SK-N-SH (cell line): ENCODE results near the gene PRDM15. TPM values are rescaled to one million over a fixed set of nuclear protein-coding genes. Genes with fewer than 3 reads are reported as not detected.

Experiments used
- CTCF ChIA-PET: fragments of 300-600, 350-600 bp; formaldehyde crosslinking; extraction: SDS; loops from one replicate; lab custom pipeline; 2021; lab: Yijun Ruan, JAX
- POLR2A ChIA-PET: fragments of 350-600 bp; sonication (Branson Sonifier 250); formaldehyde crosslinking; extraction: SDS; loops from one replicate; lab custom pipeline; 2020; ENCODE audit warnings: antibody characterized with exemption, inconsistent platforms; lab: Yijun Ruan, JAX
- DNase-seq: peaks from one replicate; pipeline ENCODE4 v3.0.0; 2012
- H2AFZ ChIP-seq: fragments of 200-600 bp; sonication (generic); 2 replicates; pipeline ENCODE4 v1.8.1; 2016; ENCODE audit warnings: antibody characterized with exemption, mild to moderate bottlenecking, low read depth
- H3F3A ChIP-seq: fragments of 200-600 bp; sonication (generic); replicated peaks from 2 replicates; pipeline ENCODE3; 2016; ENCODE audit warnings: antibody characterized with exemption, mild to moderate bottlenecking; ENCODE audit not compliant: insufficient read depth
- H3K27ac ChIP-seq, 2 experiments: fragments of 200-500 bp in 1 of 2; fragments of 200-600 bp in 1 of 2; sonication (Bioruptor generic) in 1 of 2; sonication (generic), shearing (Covaris generic) in 1 of 2; 2 replicates each; pipeline versions ENCODE4 v1.5.1 to v1.6.1; 2014 to 2016; ENCODE audit warnings: low read depth in 2 of 2, inconsistent platforms in 1 of 2, low read length in 1 of 2, mild to moderate bottlenecking in 1 of 2, mixed read lengths in 1 of 2
- H3K27me3 ChIP-seq: fragments of 200-600 bp; sonication (generic), shearing (Covaris generic); 2 replicates; pipeline ENCODE4 v1.6.1; 2016; ENCODE audit warnings: mixed run types; ENCODE audit not compliant: insufficient read depth
- H3K36me3 ChIP-seq, 2 experiments: fragments of 200-500 bp in 1 of 2; fragments of 200-600 bp in 1 of 2; sonication (Bioruptor generic) in 1 of 2; sonication (generic) in 1 of 2; replicated peaks in 1 of 2; 2 replicates each; pipeline versions ENCODE3 to v1.5.1; 2014 to 2016; ENCODE audit warnings: low read length in 1 of 2, mild to moderate bottlenecking in 1 of 2; ENCODE audit not compliant: insufficient read depth in 2 of 2, control insufficient read depth in 1 of 2
- H3K4me1 ChIP-seq, 2 experiments: fragments of 200-500 bp in 1 of 2; fragments of 200-600 bp in 1 of 2; sonication (Bioruptor generic) in 1 of 2; sonication (generic), shearing (Covaris generic) in 1 of 2; 2 replicates each; pipeline versions ENCODE4 v1.5.1 to v1.6.1; 2014 to 2016; ENCODE audit warnings: low read depth in 1 of 2, low read length in 1 of 2, mixed run types in 1 of 2; ENCODE audit not compliant: insufficient read depth in 2 of 2, control insufficient read depth in 1 of 2
- H3K4me2 ChIP-seq: fragments of 200-600 bp; sonication (generic), shearing (Covaris generic); 2 replicates; pipeline ENCODE4 v1.6.1; 2017; ENCODE audit warnings: mixed run types
- H3K4me3 ChIP-seq, 2 experiments: fragments of 200-500 bp in 1 of 2; fragments of 200-600 bp in 1 of 2; sonication (Bioruptor generic) in 1 of 2; sonication (generic), shearing (Covaris generic) in 1 of 2; 2 replicates each; pipeline versions ENCODE4 v1.5.1 to v1.8.1; 2014 to 2016; ENCODE audit warnings: low read depth in 2 of 2, inconsistent platforms in 1 of 2, low read length in 1 of 2, mild to moderate bottlenecking in 1 of 2, mixed read lengths in 1 of 2, moderate library complexity in 1 of 2
- H3K79me2 ChIP-seq: fragments of 200-600 bp; sonication (generic); 2 replicates; pipeline ENCODE4 v1.8.1; 2017; ENCODE audit warnings: mild to moderate bottlenecking; ENCODE audit not compliant: insufficient read depth
- H3K9ac ChIP-seq: fragments of 200-600 bp; sonication (generic); 2 replicates; pipeline ENCODE4 v1.6.1; 2017; ENCODE audit warnings: mixed run types
- H3K9me2 ChIP-seq: fragments of 200-600 bp; sonication (generic); 2 replicates; pipeline ENCODE4 v1.6.1; 2017; ENCODE audit warnings: mixed run types
- H3K9me3 ChIP-seq: fragments of 200-600 bp; sonication (generic); 2 replicates; pipeline ENCODE4 v1.6.1; 2017; ENCODE audit warnings: mixed run types, mild to moderate bottlenecking, moderate library complexity
- H4K20me1 ChIP-seq: fragments of 200-600 bp; sonication (generic); 2 replicates; pipeline ENCODE4 v1.6.1; 2017; ENCODE audit warnings: mild to moderate bottlenecking, mixed run types; ENCODE audit not compliant: insufficient read depth
- ELF1 ChIP-seq: IDR thresholded peaks from 2 replicates; pipeline ENCODE4 v1.4.0; 2012
- EP300 ChIP-seq, 2 experiments: IDR thresholded peaks; 2 replicates each; pipeline versions ENCODE4 v1.4.0 to v1.6.1; 2012; ENCODE audit warnings: borderline replicate concordance in 1 of 2, low read depth in 1 of 2, low read length in 1 of 2
- FOSL2 ChIP-seq: IDR thresholded peaks from 2 replicates; pipeline ENCODE4 v1.4.0; 2012; ENCODE audit warnings: low read depth, mild to moderate bottlenecking, moderate library complexity, borderline replicate concordance
- FOXJ3 ChIP-seq: sonication (generic); formaldehyde crosslinking; IDR thresholded peaks from 2 replicates; pipeline ENCODE4 v1.5.1; 2020; ENCODE audit warnings: mild to moderate bottlenecking, missing genetic modification reagents
- FOXM1 ChIP-seq: IDR thresholded peaks from 2 replicates; pipeline ENCODE4 v1.4.0; 2012; ENCODE audit warnings: low read depth, mild to moderate bottlenecking
- GABPA ChIP-seq: IDR thresholded peaks from 2 replicates; pipeline ENCODE4 v1.4.0; 2012; ENCODE audit warnings: low read depth, mild to moderate bottlenecking
- GATA2 ChIP-seq: sonication (generic); formaldehyde crosslinking; IDR thresholded peaks from 2 replicates; pipeline ENCODE4 v1.5.0; 2020; ENCODE audit warnings: mild to moderate bottlenecking, missing genetic modification reagents
- NFIC ChIP-seq: IDR thresholded peaks from 2 replicates; pipeline ENCODE4 v1.4.0; 2012; ENCODE audit warnings: borderline replicate concordance
- NRF1 ChIP-seq: IDR thresholded peaks from 2 replicates; pipeline ENCODE4 v1.6.1; 2012; ENCODE audit warnings: low read depth, mild to moderate bottlenecking, low read length
- PBX3 ChIP-seq: IDR thresholded peaks from 2 replicates; pipeline ENCODE4; 2012
- POLR2AphosphoS5 ChIP-seq: IDR thresholded peaks from 2 replicates; pipeline ENCODE4 v1.6.1; 2012; ENCODE audit warnings: low read depth, low read length
- RAD21 ChIP-seq: IDR thresholded peaks from 2 replicates; pipeline ENCODE4 v1.6.1; 2012; ENCODE audit warnings: mild to moderate bottlenecking, low read length
- RCOR1 ChIP-seq: fragments of 150-350 bp; IDR thresholded peaks from 2 replicates; pipeline ENCODE4 v1.6.1; 2017; ENCODE audit warnings: antibody characterized with exemption, low read length
- REST ChIP-seq: IDR thresholded peaks from 2 replicates; pipeline ENCODE4 v1.6.1; 2012; ENCODE audit warnings: mild to moderate bottlenecking, low read depth, low read length, moderate library complexity
- RFX5 ChIP-seq: IDR thresholded peaks from 2 replicates; pipeline ENCODE4 v1.6.1; 2012; ENCODE audit warnings: mild to moderate bottlenecking, improper control_type of control experiment, low read length
- TEAD4 ChIP-seq: IDR thresholded peaks from 2 replicates; pipeline ENCODE4 v1.4.0; 2012; ENCODE audit warnings: mild to moderate bottlenecking, borderline replicate concordance; ENCODE audit not compliant: insufficient read depth
- USF1 ChIP-seq: IDR thresholded peaks from 2 replicates; pipeline ENCODE4 v1.4.0; 2012; ENCODE audit warnings: low read depth, borderline replicate concordance
- YY1 ChIP-seq: IDR thresholded peaks from 2 replicates; pipeline ENCODE4 v1.4.0; 2012; ENCODE audit warnings: low read depth, mild to moderate bottlenecking
- ZBTB33 ChIP-seq: IDR thresholded peaks from 2 replicates; pipeline ENCODE4 v1.4.0; 2012; ENCODE audit warnings: low read depth, borderline replicate concordance
- WGBS: methylation state at CpG from one replicate; pipeline ENCODE4 v1.1.6; 2017; ENCODE audit warnings: low lambda C conversion rate; 5-methylcytosine and 5-hydroxymethylcytosine counted together
- polyA plus RNA-seq, 3 experiments: library from polyadenylated mRNA; depleted of rRNA; stranded (reverse); fragments of >200 nt; gene quantifications; 2 replicates each; pipeline ENCODE4 v1.2.3, GENCODE V29; 2012

The PRDM15 gene
- polyA plus RNA-seq, 1 of the 3 experiments (the other 2 are of a cell fraction): 7.0 TPM

GRCh38 chr21:41867313-41867712 lies 11.8 kb downstream of the PRDM15 start (continued):
- no peak for TF ChIP-seq REST
- TF ChIP-seq FOXM1: no peak
- TF ChIP-seq RCOR1: no peak
- TF ChIP-seq FOSL2: no peak
- no peak for TF ChIP-seq POLR2AphosphoS5
- TF ChIP-seq ELF1: no peak
- no peak for TF ChIP-seq NRF1
- TF ChIP-seq FOXJ3 (CRISPR knock-in tag): no peak
- TF ChIP-seq YY1: no peak

GRCh38 chr21:41866274-41866809 lies 12.8 kb downstream of the PRDM15 start:
- Histone ChIP-seq H3K9me2 (no peaks in the 10 kb centered on the region), H3K27ac (no peak overlapping the region), H3K79me2 (peaks cover 7% of the 10 kb centered on the region), H3K4me3 (no peak overlapping the region), H3K27me3 (no peaks in the 10 kb centered on the region), H3K36me3 (no peaks in the 10 kb centered on the region), H3K9me3 (no peaks in the 10 kb centered on the region), H3F3A (no peaks in the 10 kb centered on the region), H3K4me1 (peaks cover 3 to 11% of the 10 kb centered on the region in 2 experiments; a peak in 1 of 4 replicates), H4K20me1 (no peaks in the 10 kb centered on the region), H2AFZ (no peak overlapping the region), H3K4me2 (no peak overlapping the region), H3K9ac (no peak overlapping the region)
- 95% methylated on average over 11 of the region's 11 CpGs for WGBS
- TF ChIP-seq RCOR1 (no peak), TEAD4 (no peak), GATA2 (CRISPR knock-in tag) (no peak), YY1 (no peak), NRF1 (no peak), EP300 (IDR thresholded peaks at IDR 0.05; ENCODE audit: borderline replicate concordance in 1 of 2, low read depth in 1 of 2, low read length in 1 of 2) (no peak), NFIC (no peak), RAD21 (no peak), RFX5 (no peak), FOXM1 (no peak), ZBTB33 (no peak), GABPA (no peak), USF1 (no peak), PBX3 (no peak)
- DNase-seq: no peak
- ChIA-PET POLR2A (no interaction called here), CTCF (interaction anchor here (3.3 kb wide), 1 partner anchor 50 kb away, joined by 11 read pairs; no protein-coding TSS in a partner anchor)
